Caco-2 (cell line): ENCODE measurements around the gene TMX3. TPM values are rescaled to one million over a fixed set of nuclear protein-coding genes. Genes with fewer than 3 reads are reported as not detected.

Experiments used
- BruUV-seq: library from RNA; stranded (reverse); fragments of 400-500 nt; replicated peaks from 2 replicates; lab custom pipeline; 2021; lab: Mats Ljungman, UMichigan
- CTCF ChIA-PET: fragments of 300-600 bp; sonication (Branson Sonifier 250); formaldehyde crosslinking; loops from one replicate; lab custom pipeline; 2022; ENCODE audit warnings: antibody characterized with exemption; lab: Charles Lee
- POLR2A ChIA-PET: fragments of 300-600 bp; sonication (Branson Sonifier 250); formaldehyde crosslinking; loops from one replicate; lab custom pipeline; 2022; ENCODE audit warnings: antibody characterized with exemption; lab: Charles Lee
- DNase-seq, 2 experiments: peaks; one replicate each; pipeline versions ENCODE4 v3.0.0 to v3.0.0-alpha.2; 2020 to 2022
- H3K27me3 ChIP-seq: replicated peaks from 2 replicates; pipeline ENCODE4 v1.6.0; 2011; ENCODE audit warnings: low read length; ENCODE audit not compliant: control insufficient read depth, insufficient read depth
- H3K36me3 ChIP-seq: 2 replicates; pipeline ENCODE4 v1.5.1; 2011; ENCODE audit warnings: low read length; ENCODE audit not compliant: control insufficient read depth, insufficient read depth
- H3K4me1 ChIP-seq: fragments of 250-450 bp; sonication (Bioruptor Pico); 2 replicates; pipeline ENCODE4 v1.5.1; 2020; ENCODE audit warnings: mild to moderate bottlenecking
- H3K4me3 ChIP-seq: 2 replicates; pipeline ENCODE4 v1.5.1; 2011; ENCODE audit warnings: low read depth, mild to moderate bottlenecking, control low read depth, low read length
- H3K9me3 ChIP-seq: fragments of 250-450 bp; sonication (Bioruptor Pico); 2 replicates; pipeline ENCODE4 v1.5.1; 2020; ENCODE audit warnings: mild to moderate bottlenecking, moderate library complexity
- H3K27ac Mint-ChIP-seq: one replicate; pipeline ENCODE4 v1.8.0; 2022; ENCODE audit warnings: mixed read lengths; ENCODE audit not compliant: unreplicated experiment
- H3K27me3 Mint-ChIP-seq: one replicate; pipeline ENCODE4 v1.8.0; 2022; ENCODE audit warnings: mixed read lengths; ENCODE audit not compliant: insufficient read depth, unreplicated experiment
- H3K36me3 Mint-ChIP-seq: one replicate; pipeline ENCODE4 v1.8.0; 2022; ENCODE audit warnings: mild to moderate bottlenecking, mixed read lengths; ENCODE audit not compliant: insufficient read depth, unreplicated experiment
- H3K4me1 Mint-ChIP-seq: one replicate; pipeline ENCODE4 v1.8.0; 2022; ENCODE audit warnings: low read depth, mixed read lengths; ENCODE audit not compliant: unreplicated experiment
- H3K4me3 Mint-ChIP-seq: one replicate; pipeline ENCODE4 v1.8.0; 2022; ENCODE audit warnings: mild to moderate bottlenecking, moderate library complexity, mixed read lengths; ENCODE audit not compliant: unreplicated experiment
- H3K9me3 Mint-ChIP-seq: one replicate; pipeline ENCODE4 v1.8.0; 2022; ENCODE audit warnings: mixed read lengths; ENCODE audit not compliant: unreplicated experiment
- intact Hi-C: fragments of 100-400 bp; cut with micrococcal nuclease; formaldehyde crosslinking; loops from one replicate; pipeline ENCODE4 v1.10.0; 2022; ENCODE audit not compliant: unreplicated experiment
- total RNA-seq: library from RNA; stranded (reverse); gene quantifications from 2 replicates; pipeline ENCODE4 v1.2.3, GENCODE V29; 2022
- TF ChIP-seq, protein P1 (sequence below), 2 experiments: fragments of 200-600 bp in 1 of 2; IDR thresholded peaks; 1 replicate in 1 of 2; 2 replicates in 1 of 2; pipeline versions ENCODE4 v1.5.1 to v1.8.0; 2011 to 2022; ENCODE audit warnings: antibody characterized with exemption in 1 of 2, control low read depth in 1 of 2, inconsistent platforms in 1 of 2, low read depth in 1 of 2, low read length in 1 of 2, mild to moderate bottlenecking in 1 of 2, moderate library complexity in 1 of 2; ENCODE audit not compliant: insufficient read depth in 1 of 2, severe bottlenecking in 1 of 2, unreplicated experiment in 1 of 2

Gene TMX3
- total RNA-seq, 1 experiment from 2014 or later: 17.9 TPM

DNA sequence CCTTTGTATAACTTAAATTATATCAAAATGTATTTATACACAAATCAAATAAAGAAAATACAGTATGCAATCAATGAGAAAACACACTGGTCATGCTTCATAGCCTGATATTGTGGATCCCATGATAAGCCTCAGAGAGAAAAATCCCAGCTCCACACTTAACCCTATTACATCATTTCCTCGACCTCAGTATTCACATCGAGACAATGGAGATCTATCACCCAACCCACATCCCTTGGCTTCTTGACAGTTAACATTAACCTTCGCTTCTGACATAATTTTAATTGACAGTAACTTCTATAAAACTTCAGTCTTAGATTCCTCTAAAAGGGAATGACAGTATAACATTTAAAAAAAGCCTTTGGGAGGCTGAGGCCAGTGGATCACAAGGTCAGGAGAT is 11.6 kb downstream of the TMX3 start:
- Histone ChIP-seq H3K27me3 (no peaks in the 10 kb centered on the region), H3K4me3 (no peak overlapping the region), H3K36me3 (no peaks in the 10 kb centered on the region), H3K4me1 (no peaks in the 10 kb centered on the region), H3K9me3 (no peaks in the 10 kb centered on the region)
- H3K36me3 Mint-ChIP-seq: no peaks in the 10 kb centered on the region
- TF ChIP-seq, protein P1, sequence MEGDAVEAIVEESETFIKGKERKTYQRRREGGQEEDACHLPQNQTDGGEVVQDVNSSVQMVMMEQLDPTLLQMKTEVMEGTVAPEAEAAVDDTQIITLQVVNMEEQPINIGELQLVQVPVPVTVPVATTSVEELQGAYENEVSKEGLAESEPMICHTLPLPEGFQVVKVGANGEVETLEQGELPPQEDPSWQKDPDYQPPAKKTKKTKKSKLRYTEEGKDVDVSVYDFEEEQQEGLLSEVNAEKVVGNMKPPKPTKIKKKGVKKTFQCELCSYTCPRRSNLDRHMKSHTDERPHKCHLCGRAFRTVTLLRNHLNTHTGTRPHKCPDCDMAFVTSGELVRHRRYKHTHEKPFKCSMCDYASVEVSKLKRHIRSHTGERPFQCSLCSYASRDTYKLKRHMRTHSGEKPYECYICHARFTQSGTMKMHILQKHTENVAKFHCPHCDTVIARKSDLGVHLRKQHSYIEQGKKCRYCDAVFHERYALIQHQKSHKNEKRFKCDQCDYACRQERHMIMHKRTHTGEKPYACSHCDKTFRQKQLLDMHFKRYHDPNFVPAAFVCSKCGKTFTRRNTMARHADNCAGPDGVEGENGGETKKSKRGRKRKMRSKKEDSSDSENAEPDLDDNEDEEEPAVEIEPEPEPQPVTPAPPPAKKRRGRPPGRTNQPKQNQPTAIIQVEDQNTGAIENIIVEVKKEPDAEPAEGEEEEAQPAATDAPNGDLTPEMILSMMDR (IDR thresholded peaks at IDR 0.05; ENCODE audit: insufficient read depth in 1 of 2, low read depth in 1 of 2, low read length in 1 of 2, severe bottlenecking in 1 of 2, unreplicated experiment in 1 of 2): no peak
- no peak overlapping the region for H3K27ac Mint-ChIP-seq
- no peaks in the 10 kb centered on the region for H3K27me3 Mint-ChIP-seq
- no TSS peak for BruUV-seq
- no peak overlapping the region for H3K4me3 Mint-ChIP-seq
- intact Hi-C loops: no loop called here
- no peaks in the 10 kb centered on the region for H3K4me1 Mint-ChIP-seq
- DNase-seq: no peak
- CTCF ChIA-PET: no interaction called here
- no peaks in the 10 kb centered on the region for H3K9me3 Mint-ChIP-seq
- POLR2A ChIA-PET: no interaction called here

DNA sequence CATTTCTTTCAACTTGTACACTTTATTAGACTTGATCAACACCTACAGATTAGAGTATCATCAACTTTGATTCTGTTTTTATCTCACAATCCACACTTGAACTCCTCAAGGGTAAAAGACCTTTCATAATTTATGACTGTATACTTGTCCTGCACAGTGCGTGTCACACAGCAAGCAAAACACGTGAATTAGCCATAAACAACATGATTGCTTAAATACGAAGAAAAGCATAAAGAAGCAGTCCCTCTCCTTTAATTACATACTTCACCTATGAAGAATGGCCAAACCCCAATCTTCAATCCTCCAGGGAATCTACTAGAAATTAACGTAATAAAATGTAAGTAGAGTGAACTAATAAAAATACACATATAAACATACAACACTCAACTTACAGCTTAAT is 13.6 kb downstream of the TMX3 start:
- ChIA-PET POLR2A (no interaction called here), CTCF (no interaction called here)
- Mint-ChIP-seq H3K4me3 (no peak overlapping the region), H3K9me3 (no peaks in the 10 kb centered on the region), H3K4me1 (no peaks in the 10 kb centered on the region), H3K36me3 (no peaks in the 10 kb centered on the region), H3K27ac (no peak overlapping the region), H3K27me3 (no peaks in the 10 kb centered on the region)
- intact Hi-C loops: no loop called here
- BruUV-seq: no TSS peak
- TF ChIP-seq, protein P1 (IDR thresholded peaks at IDR 0.05; ENCODE audit: insufficient read depth in 1 of 2, low read depth in 1 of 2, low read length in 1 of 2, severe bottlenecking in 1 of 2, unreplicated experiment in 1 of 2): no peak
- Histone ChIP-seq H3K36me3 (no peaks in the 10 kb centered on the region), H3K9me3 (no peaks in the 10 kb centered on the region), H3K27me3 (no peaks in the 10 kb centered on the region), H3K4me3 (no peak overlapping the region), H3K4me1 (no peaks in the 10 kb centered on the region)
- DNase-seq: no peak

DNA sequence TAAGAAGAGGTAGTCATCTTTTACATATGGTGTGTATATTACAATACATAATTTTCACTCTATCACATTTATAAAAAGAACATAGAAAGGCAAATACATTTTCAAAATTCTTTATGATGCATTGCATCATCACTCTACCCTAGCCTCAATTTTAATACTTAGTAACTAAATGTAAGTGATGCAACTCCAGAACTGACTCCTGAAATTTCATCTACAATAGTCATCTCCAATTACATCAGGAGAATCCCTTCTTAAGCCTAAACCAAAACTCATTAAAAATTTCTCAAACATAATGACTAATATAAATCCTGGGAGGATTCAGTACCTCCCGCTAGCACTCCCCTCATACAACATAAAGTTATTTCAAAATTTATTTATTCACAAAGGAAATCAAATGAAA is 15.9 kb downstream of the TMX3 start:
- no peak overlapping the region for H3K4me3 Mint-ChIP-seq
- H3K36me3 ChIP-seq: no peaks in the 10 kb centered on the region
- peaks cover 10% of the 10 kb centered on the region for H3K9me3 Mint-ChIP-seq
- no peaks in the 10 kb centered on the region for H3K4me1 ChIP-seq
- no peaks in the 10 kb centered on the region for H3K4me1 Mint-ChIP-seq
- H3K9me3 ChIP-seq: no peaks in the 10 kb centered on the region
- peaks cover 9% of the 10 kb centered on the region for H3K36me3 Mint-ChIP-seq
- ChIA-PET CTCF (no interaction called here), POLR2A (no interaction called here)
- H3K27me3 Mint-ChIP-seq: no peaks in the 10 kb centered on the region
- no TSS peak for BruUV-seq
- no peak for DNase-seq
- no peak overlapping the region for H3K4me3 ChIP-seq
- no peaks in the 10 kb centered on the region for H3K27me3 ChIP-seq
- H3K27ac Mint-ChIP-seq: no peak overlapping the region
- intact Hi-C loops: no loop called here
- TF ChIP-seq, protein P1 (IDR thresholded peaks at IDR 0.05; ENCODE audit: insufficient read depth in 1 of 2, low read depth in 1 of 2, low read length in 1 of 2, severe bottlenecking in 1 of 2, unreplicated experiment in 1 of 2): no peak
